SIG-M5 (cell line): Measurements from ENCODE around the gene TATDN3.
"Not testable (repeated sequence)": the region's sequence is repeated elsewhere in the genome, so short reads cannot be mapped to it uniquely, and the experiment has no call there.

Experiments
- DNase-seq: peaks from one replicate; lab custom pipeline; 2025; lab: John Stamatoyannopoulos, UW

TATDN3 gene

GRCh38 chr1:212775241-212775640 lies 16.5 kb upstream of the TATDN3 start:
- no peak for DNase-seq

DNA sequence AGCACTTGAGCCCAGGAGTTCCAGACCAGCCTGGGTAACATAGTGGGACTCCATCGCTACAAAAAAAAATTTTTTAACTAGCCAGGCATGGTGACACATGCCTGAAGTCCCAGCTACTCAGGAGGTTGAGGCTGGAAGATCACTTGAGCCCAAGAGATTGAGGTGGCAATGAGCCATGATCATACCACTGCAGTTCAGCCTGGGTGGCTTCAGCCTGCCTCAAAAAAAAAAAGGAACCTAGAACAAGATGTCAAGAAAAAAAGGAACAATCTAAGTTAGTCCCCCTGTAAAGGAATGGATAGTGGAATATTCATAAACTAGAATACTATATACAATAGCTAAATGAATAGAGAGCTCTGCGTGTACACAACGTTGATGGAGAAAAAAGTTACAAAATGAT lies 14.5 kb upstream of the TATDN3 start:
- no peak for DNase-seq

DNA sequence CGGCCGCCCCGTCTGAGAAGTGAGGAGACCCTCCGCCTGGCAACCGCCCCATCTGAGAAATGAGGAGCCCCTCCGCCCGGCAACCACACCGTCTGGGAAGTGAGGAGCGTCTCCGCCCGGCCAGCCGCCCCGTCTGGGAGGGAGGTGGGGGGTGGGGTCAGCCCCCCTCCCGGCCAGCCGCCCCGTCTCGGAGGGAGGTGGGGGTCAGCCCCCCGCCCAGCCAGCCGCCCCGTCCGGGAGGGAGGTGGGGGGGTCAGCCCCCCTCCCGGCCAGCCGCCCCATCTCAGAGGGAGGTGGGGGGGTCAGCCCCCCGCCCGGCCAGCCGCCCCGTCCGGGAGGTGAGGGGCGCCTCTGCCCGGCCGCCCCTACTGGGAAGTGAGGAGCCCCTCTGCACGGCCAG lies 12.6 kb upstream of the TATDN3 start:
- DNase-seq: not testable (repeated sequence)

DNA sequence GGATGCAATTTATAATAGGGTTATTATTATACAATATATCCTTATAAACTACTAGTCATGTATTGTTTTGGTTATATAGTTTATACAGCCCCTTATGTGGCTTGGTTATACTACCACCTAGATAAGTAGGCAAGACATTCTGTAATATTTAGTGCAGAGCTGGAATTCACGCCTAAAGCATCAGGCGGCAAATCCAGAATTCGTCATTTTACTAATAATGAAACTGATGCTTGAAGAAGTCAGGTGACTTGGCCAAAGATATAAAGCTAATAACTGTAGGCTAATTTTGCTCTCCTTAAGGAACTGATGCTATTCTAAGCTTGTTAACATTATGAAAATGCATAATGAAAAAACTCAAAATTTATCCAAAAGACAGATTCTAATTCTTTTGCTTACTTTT lies 10.9 kb upstream of the TATDN3 start:
- no peak for DNase-seq

- DNase-seq: no peak
Measured at GRCh38 chr1:212781225-212781624, 10.5 kb upstream of the TATDN3 start.

DNA sequence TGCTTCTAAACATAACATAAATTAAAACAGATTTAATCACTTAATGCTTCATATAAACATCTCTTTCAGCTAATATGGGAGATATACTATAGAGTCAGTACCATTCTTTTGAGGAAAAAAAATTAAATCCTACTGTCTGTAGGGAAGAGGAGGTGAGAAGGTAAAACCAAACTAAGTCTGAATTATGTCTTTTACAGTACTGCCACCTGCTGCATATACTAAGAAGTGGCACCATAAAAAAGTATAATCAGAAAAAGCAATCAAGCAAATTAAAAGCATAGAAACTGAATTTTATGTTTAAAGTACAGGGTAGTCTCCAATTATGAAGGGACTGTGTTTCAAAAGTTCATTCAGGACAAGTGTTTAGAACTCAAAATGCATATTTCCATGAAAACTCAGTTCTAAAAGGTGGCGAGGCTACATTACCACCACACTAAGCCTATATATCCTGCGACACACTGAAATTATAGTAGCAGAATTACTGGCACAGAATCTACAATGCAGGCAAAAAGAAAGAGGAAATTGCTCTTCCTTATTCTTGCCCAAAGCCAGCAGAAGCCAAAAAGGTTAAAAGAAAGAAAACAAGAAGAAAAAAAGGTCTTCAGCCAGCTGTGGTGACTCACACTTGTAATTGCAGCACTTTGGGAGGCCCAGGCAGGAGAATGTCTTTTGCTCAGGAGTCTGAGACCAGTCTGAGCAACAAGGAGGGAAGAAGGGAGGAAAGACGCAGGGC lies 9.1 kb upstream of the TATDN3 start:
- DNase-seq: peak; percentile 54

- DNase-seq: no peak
Measured at GRCh38 chr1:212783976-212784375, 7.7 kb upstream of the TATDN3 start.

DNA sequence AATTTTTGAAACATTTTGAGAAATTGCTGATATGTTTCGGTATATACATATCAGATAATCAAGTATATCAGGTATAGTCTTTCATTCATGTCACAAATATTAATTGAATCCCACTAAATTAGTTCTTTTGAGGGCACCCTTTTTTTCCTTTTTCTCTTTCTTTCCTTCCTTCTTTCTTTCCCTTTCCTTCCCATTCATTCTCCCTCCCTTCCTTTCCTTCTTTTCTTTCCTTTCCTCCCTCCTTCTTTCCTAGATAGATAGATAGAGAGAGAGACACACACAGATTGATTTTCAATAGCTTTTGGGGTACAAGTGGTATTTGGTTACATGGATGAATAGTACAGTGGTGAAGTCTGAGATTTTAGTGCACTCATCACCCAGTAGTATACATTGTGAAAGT lies 5.8 kb upstream of the TATDN3 start:
- DNase-seq: no peak

GRCh38 chr1:212791261-212791675 lies 426 bp upstream of the TATDN3 start:
- no peak for DNase-seq

GRCh38 chr1:212792396-212792908 lies 758 bp downstream of the TATDN3 start:
- no peak for DNase-seq

- peak; percentile 100 for DNase-seq
Measured at GRCh38 chr1:212794561-212795014, 2.9 kb downstream of the TATDN3 start.

- no peak for DNase-seq
Measured at GRCh38 chr1:212797681-212798080, 6.0 kb downstream of the TATDN3 start.

DNA sequence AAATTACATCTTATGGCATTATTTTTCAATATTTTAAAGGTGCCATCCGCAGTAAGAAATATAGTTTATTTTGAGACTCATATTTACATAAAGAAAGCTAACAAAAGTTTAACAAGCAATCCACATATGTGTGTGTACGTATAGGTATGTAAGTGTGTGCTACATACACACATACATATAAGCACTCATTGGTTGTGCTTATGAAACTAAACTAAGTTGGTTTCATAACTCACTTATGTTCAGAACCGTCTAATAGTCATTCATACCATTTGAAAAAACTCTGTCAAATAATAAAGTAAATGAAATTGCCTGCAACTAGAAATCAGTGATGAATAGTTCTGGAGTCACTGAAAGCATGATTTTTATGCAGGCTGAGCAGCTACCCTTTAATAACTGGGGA lies 14.1 kb downstream of the TATDN3 start:
- no peak for DNase-seq

DNA sequence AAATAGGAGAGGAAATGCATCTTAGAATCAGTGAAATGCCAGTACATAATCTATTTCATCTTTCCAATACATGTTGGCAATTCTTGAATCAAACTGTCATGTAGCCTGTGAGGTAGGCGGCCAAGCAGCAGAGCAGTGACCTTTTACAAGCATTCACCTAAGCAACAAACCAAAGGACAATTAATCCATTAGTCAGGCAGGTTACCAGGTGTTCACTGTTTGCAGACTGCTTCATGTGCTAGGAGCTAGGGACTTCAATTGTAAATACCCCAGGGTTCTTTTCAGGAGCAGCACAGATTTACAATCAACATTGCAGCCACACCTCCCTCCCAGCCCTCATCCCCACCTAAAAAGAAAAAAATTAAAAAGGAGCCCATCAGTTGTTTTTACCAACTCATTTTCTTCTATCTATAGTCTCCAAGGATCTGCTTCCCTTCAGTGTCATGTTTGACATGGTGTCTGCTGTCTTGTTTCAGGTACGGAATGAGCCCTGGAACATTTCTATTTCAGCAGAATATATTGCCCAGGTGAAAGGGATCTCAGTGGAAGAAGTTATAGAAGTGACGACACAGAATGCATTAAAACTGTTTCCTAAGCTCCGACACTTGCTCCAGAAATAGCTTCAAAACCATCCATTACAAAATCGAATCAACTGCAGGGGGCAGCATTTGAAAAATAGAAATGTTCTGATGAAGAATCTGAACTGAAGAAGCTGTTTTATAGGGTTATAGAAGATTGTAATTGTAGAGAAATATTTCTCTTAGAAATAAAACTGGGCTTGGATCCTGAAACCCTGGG lies 23.0 kb downstream of the TATDN3 start:
- DNase-seq: no peak

DNA sequence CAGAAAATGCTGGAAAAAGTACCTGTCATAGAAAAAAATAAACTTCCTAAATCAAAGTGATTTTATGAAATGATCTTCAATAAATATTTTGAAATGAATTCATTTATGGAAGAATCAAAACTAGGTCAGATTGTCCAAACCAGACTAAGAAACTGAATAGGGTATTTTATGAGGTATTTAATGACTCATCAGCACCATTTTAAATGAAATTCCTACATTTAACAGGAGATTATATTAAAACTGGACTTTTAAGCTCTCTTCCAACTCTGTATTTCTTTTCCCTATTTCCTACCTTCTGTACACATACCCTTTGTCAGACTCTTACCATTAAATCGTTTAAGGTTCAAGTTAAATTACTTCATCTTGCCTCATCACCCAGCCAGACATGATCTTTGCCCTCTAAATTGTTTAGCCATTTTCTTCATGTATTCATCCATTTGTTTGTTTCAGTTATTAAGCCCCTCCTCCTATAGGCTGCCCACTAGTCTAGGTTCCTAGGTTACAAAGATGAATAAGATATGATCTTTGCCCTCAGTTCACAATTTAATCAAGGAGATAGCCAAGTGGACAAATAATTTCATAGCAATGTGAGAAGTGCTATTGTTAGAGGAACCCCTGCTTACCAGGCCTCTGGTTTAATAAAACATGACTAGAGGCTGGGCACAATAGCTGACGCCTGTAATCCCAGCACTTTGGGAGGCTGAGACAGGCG lies 25.0 kb downstream of the TATDN3 start:
- no peak for DNase-seq

DNA sequence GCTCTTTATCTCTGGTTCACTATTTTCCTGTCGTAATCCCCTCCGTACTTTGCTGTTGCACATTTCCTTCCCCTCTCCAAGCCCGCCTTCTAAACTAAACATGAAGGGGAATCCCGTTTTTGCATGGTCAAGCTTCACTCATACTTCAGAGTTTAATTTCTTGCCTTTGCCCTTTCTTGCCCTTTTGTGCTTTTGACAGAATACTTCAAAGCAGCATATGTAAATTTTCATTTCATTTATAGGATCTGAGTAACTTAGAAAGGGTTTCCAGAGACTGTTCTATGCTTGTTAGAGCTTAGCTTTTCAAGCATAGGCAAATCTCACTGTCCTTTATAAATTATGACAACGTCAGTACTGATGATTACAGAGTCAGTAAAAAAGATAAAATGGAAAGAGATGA lies 28.0 kb downstream of the TATDN3 start:
- DNase-seq: no peak

- DNase-seq: no peak
Measured at GRCh38 chr1:212820969-212821368, 29.3 kb downstream of the TATDN3 start.

DNA sequence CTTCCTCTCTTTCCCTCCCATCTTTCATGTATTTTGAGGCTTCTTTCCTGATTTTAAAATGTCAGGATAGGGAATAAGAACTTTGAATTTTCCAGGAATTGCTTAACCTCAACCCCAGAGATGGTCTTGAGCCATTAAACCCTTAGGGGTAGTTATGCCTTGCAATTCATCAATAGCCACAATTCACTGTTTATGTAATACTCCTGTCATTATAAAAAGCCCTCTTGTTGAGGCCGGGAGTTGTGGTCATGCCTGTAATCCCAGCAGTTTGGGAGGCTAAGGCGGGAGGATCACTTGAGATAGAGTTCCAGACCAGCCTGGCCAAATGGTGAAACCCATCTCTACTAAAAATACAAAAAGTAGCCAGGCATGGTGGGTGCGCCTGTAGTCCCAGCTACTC lies 31.3 kb downstream of the TATDN3 start:
- DNase-seq: no peak

DNA sequence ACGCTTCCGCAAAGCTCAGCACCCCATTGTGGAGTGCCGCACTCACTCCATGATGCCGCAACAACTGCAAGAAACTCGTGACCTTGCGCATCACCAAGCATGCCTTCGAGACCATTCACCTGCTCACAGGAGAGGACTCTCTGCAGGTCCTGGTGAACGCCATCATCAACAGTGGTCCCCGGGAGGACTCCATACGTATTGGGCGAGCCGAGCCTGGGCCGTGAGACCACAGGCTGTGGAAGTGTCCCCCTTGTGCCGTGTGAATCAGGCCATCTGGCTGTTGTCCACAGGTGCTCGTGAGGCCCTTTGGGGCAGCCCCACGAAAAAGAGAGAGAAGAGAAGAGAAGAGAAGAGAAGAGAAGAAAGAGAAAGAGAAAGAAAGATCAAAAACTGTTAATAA lies 32.5 kb downstream of the TATDN3 start:
- no peak for DNase-seq

DNA sequence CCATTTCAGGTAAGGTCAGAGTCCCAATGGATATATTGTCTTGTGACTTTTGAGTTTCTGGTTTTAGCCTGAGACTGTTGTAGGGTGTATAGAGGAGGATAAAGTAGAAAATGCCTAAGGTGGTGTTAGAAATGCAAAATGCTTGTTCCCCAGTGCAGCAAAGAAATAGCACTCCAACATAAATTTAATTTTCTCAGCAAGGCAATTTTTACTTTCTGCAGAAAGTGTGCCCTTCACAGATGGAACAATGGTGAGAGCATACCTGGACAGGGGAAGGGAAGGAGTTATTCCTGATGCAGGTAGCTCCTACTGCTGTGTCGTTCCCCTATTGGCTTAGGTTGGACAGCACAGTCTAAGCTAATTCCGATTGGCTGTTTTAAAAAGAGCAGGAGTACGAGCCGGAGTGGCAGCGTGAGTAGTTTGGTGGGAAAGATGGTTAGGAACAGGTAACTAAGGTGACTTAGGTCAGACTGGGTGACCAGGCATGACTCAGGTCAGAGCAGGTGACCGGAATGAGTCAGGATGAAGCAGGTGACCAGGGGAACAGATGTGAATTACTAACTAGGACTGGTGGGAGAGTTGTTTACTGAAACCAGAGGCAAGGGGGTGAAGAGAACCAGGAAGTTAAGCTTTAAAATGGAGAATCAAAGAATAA lies 34.2 kb downstream of the TATDN3 start:
- no peak for DNase-seq

- DNase-seq: no peak
Measured at GRCh38 chr1:212827171-212827776, 35.6 kb downstream of the TATDN3 start.

DNA sequence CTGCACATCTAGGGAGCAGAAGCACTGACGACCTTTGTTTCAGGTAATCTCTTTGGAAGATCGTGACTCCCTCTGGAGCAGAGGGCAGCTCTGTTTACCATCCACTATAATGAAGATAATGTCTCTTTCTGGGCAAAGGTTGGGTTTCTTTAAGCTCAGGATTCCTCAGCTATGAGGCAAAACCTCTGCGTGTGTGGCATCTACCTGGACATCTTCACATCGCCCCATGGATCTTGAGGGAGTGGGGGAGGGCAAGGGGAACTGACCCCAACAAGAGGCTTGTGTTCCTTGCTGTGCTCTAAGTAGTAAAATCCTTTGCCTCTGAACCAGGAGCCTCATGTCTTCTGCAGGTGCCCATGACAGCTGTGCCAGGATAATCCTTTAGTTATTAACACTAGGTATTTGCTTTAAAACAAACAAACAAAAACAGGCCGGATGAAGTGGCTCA lies 36.2 kb downstream of the TATDN3 start:
- no peak for DNase-seq
